CD4-positive, alpha-beta T cell treated with Interferon alpha-2 for 1 hour (primary cell): Measurements from ENCODE around the gene NACC1.
"Not testable (repeated sequence)": the region's sequence is repeated elsewhere in the genome, so short reads cannot be mapped to it uniquely, and the experiment has no call there.

Source experiments
- DNase-seq, 2 donors: peaks; one replicate each; pipeline ENCODE4 v3.0.0-alpha.2; 2020 to 2022

Gene NACC1

DNA sequence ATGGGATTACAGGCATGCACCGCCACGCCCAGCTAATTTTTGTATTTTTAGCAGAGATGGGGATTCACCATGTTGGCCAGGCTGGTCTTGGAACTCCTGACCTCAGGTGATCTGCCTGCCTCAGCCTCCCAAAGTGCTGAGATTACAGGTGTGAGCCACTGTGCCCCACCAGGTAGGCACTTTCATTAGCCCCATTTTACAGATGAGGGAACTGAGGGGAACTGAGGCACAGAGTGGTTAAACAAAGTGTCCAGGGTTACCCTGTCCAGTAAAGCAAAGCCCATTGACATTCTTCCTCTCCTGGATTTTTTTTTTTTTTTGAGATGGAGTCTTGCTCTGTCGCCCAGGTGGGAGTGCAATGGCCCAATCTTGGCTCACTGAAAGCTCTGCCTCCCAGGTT lies 48.1 kb downstream of the NACC1 start:
- not testable (repeated sequence) for DNase-seq

DNA sequence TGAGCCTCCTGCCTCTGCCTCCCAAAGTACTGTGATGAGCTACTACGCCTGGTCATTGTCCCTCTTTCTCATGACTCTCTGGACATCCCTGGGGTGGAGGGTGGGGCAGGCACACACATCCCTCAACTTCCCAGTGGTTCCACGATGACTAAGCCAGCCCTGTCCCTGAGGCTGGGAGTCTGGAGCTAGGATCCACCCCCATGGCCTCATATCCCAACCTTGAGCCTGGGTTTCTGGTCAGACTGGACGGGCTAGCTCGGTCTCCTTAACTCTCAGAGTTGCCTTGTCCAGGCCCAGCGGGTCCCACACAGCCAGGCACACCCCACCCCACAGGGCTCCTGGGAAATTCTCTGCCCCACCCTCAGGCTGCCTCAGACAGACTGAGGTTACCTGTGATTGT lies 51.7 kb downstream of the NACC1 start:
- no peak for DNase-seq

DNA sequence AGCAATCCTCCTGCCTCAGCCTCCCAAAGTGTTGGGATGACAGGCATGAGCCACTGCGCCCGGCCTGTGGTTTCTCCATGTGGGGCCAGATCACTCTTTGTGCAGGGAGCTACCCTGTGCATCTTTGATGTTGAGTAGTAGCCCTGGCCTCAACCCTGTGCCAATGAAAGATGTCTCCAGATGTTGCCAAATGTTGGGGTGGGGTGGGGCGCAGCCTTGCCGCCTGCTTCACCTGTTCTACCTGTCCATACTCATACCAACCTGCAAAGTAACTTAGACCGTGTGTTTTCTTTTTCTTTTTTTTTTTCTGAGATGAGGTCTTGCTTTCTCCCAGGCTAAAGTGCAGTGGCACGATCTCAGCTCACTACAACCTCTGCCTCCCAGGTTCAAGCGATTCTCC lies 53.1 kb downstream of the NACC1 start:
- DNase-seq, result no peak

DNA sequence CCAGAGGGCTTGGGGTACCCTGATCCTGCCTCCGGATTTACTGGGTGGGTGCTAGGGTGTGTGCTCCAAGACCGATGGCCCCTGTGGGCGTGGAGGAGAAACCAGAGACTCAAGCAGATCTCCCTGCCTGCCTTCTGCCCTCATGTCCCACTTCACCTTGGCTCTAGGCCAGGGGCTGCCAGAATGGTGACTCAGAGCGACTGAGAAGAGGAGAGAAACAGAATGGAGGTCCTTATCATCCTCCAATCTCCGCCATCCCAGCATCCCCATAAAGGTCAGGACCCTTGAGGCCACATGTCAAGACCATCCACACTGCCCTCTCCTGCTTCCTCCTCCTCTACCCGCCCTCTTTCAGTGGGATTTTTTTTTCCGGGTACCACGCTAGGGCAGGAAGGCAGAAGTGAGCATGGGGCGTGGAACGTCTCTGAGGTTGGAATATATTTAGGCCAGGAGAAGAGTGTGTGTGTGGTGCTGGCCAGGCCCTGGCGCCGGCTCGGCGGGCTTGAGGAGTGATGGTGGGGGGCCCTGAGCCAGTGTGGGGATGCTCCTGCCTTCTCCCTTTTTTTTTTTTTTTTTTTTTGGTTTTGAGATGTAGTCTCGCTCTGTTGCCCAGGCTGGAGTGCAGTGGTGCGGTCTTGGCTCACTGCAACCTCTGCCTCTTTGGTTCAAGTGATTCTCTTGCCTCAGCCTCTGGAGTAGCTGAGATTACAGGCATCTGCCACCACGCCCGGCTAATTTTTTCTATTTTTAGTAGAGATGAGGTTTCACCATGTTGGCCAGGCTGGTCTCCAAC lies 54.5 kb downstream of the NACC1 start:
- peak; percentile 69 to 77 for DNase-seq

DNA sequence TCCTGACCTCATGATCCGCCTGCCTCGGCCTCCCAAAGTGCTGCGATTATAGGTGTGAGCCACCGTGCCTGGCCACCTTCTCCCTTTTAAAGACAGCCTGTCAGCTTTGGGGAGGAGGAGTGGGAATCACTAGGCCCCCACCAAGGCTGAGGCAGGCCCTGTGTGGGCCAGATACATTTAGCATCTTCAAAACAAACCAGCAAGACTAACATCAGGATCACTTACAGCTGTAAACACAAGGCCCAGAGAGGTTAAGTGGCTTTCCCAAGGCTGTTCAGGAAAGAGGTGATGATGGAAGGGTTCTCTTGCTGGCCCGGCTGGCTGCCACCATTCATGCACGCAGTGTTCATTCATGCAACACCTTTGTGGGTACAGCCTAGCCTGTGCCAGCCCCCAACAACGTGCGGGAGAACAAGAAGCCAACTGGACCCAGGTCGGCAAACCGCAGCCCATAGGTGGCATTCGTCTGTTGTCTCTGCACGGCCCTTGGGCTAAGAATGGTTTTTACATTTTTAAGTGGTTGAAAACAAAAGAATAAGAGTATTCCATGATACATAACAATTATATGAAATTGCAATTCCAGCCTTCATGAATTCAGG lies 55.2 kb downstream of the NACC1 start:
- DNase-seq, result no peak

DNA sequence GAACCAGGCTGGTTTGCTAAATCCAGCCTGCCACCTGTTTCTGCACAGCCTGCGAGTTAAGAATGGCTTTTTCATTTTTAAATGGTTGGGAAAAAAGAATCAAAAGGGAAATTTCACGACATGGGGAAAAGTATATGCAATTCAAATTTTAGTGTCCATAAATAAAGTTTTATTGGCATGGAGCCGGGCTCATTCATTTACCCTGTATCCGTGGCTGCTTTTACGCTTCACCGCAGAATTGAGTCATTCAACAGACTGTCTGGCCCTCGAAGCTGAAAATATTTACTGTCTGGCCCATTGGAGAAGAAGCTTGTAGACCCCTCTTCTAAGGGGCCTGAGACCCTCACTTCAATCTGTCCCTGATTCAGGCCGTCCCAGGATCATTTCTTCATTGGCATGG lies 58.3 kb downstream of the NACC1 start:
- DNase-seq, result no peak

DNA sequence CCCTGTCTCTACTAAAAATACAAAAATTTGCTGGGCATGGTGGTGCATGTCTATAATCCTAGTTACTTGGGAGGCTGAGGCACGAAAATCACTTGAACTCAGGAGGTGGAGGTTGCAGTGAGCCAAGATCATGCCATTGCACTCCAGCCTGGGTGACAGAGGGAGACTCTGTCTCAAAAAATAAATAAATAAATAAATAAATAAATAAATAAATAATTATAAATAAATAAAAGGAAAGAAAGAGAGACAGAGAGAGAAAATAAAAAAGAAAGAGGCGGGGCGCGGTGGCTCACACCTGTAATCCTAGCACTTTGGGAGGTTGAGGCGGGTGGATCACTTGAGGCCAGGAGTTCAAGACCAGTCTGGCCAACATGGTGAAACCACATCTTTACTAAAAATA lies 59.5 kb downstream of the NACC1 start:
- DNase-seq, result not testable (repeated sequence)

DNA sequence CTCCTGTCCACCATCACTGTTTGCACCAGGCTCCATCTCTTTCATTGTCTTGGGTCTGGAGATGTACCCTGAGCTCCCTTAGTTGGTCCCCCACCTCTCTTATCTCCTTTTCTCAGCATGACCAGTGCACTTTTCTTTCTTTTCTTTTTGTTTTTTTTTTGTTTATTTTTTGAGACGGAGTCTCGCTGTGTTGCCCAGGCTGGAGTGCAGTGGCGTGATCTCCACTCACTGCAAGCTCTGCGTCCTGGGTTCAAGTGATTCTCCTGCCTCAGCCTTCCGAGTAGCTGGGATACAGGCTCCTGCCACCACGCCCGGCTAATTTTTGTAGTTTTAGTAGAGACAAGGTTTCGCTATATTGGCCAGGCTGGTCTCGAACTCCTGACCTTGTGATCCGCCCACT lies 60.2 kb downstream of the NACC1 start:
- DNase-seq, result not testable (repeated sequence)

DNA sequence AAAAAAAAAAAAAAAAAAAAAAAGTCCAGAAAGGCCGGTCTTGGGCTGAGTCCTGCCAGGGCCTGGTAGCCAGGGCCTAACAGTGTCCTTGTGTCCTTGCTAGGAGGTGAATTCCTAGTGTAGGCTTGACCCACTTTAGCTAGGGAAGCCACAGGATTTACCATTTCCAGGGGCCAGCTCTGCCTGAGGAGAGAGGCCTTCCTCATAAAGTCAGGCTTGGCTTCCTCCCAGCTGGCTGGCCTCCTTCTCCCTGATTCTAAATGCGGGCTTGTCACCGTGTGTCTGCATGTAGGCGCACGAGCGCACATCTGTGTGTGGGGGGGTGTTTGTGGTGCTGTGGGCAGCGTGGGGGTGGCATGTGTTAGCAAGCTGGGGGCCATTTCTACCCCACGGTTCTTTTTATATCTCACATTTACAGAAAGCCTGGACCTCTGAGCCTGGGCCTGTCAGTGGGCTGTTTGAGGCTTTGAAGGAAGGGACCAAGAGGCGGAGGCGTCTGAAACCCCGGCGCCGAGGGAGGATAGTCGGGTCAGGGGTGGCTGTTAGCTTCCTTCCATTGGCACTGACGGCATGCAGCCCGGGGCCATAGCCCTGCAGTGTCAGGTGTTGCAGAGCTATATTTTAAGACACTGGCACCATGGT lies 63.8 kb downstream of the NACC1 start:
- peak; percentile 37 to 49 for DNase-seq

DNA sequence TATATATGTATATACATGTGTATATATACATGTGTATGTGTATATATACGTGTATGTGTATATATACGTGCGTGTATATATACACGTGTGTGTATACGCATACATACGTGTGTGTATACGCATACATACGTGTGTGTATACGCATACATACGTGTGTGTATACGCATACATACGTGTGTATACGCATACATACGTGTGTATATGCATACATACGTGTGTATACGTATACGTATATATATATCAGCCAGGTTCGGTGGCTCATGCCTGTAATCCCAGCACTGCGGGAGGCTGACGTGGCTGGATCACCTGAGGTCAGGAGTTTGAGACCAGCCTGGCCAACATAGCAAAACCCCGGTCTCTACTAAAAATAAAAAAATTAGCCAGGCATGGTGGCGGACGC lies 66.9 kb downstream of the NACC1 start:
- DNase-seq, result not testable (repeated sequence)

DNA sequence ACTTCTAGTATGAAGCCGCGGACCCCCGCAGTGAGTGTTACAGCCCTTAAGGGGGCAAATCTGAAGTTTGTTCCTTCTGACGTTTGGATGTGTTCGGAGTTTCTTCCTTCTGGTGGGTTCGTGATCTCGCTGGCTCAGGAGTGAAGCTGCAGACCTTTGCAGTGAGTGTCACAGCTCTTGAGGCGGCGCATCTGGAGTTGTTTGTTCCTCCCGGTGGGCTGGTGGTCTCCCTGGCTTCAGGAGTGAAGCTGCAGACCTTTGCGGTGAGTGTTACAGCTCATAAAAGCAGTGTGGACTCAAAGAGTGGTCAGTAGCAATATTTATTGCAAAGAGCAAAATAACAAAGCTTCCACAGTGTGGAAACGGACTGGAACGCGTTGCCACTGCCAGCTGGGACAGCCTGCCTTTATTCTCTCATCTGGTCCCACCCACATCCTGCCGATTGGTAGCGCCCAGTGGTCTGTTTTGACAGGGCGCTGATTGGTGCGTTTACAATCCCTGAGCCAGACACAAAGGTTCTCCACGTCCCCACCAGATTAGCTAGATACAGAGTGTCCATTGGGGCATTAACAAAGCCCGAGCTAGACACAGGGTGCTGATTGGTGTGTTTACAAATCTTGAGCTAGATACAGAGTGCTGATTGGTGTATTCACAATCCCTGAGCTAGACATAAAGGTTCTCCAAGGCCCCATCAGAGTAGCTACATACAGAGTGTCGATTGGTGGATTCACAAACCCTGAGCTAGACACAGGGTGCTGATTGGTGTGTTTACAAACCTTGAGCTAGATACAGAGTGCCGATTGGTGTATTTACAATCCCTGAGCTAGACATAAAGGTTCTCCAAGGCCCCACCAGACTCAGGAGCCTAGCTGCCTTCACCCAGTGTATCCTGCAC lies 67.9 kb downstream of the NACC1 start:
- not testable (repeated sequence) for DNase-seq

DNA sequence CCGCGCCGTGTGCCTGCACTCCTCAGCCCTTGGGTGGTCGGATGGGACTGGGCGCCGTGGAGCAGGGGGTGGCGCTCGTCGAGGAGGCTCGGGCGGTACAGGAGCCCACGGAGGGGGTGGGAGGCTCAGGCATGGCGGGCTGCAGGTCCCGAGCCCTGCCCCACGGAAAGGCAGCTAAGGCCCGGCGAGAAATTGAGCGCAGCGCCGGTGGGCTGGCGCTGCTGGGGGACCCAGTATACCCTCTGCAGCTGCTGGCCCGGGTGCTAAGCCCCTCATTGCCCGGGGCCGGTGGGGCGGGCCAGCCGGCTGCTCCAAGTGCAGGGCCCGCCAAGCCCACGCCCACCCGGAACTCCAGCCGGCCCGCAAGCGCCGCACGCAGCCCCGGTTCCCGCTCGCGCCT lies 68.6 kb downstream of the NACC1 start:
- DNase-seq, result not testable (repeated sequence)

DNA sequence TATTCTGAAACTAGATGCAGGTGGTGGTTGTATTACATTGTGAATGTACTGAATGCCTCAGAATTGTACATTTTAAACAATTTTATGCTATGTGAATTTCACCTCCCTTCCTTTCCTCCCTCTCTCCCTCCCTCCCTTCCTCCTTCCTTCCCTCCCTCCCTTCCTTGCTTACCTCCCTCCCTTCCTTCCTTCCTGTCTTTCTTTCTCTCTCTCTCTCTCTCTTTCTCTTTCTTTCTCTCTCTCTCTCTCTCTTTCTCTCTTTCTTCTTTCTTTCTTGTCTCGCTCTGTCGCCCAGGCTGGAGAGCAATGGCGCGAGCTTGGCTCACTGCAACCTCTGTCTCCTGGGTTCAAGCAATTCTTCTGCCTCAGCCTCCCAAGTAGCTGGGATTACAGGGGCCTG lies 69.4 kb downstream of the NACC1 start:
- DNase-seq, result no peak

DNA sequence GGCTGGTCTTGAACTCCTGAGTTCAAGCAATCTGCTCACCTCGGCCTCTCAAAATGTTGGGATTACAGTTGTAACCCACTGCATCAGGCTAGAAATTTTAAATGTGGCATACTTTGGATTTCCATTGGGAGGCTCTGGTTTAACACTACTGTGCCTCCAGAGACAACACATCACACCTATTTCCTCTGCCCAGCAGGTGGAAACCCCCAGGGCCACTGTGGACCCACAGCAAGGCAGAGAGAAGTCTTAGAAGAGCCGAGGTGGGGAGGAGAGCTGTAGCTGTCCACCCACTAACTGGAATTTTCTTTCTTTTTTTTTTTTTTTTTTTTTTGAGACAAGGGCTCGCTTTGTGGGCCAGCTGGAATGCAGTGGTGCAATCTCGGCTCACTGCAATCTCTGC lies 71.5 kb downstream of the NACC1 start:
- no peak for DNase-seq
